PC-3 (cell line): ENCODE measurements around the gene DGKB. TPM values are rescaled to one million over a fixed set of nuclear protein-coding genes. Genes with fewer than 3 reads are reported as not detected.
A peak's percentile ranks its signal among the peaks of the same experiment; 100 is the strongest.
"Not testable (repeated sequence)": the region's sequence is repeated elsewhere in the genome, so short reads cannot be mapped to it uniquely, and the experiment has no call there.

Source experiments
- ATAC-seq: fragments of 200-7000 bp; cut with Tn5 transposase; 2 replicates; pipeline ENCODE4 v1.9.1; 2020; ENCODE audit warnings: mild to moderate bottlenecking, moderate library complexity
- BruUV-seq: library from RNA; stranded (reverse); fragments of 400-500 nt; replicated peaks from 2 replicates; lab custom pipeline; 2021; lab: Mats Ljungman, UMichigan
- CTCF ChIA-PET: fragments of 300-600 bp; sonication (Branson Sonifier 250); formaldehyde crosslinking; loops from one replicate; lab custom pipeline; 2022; ENCODE audit warnings: antibody characterized with exemption; lab: Charles Lee
- POLR2A ChIA-PET: fragments of 300-600 bp; sonication (Branson Sonifier 250); formaldehyde crosslinking; loops from one replicate; lab custom pipeline; 2022; ENCODE audit warnings: antibody characterized with exemption; ENCODE audit not compliant: unreplicated experiment; lab: Charles Lee
- DNase-seq: peaks from one replicate; pipeline ENCODE4 v3.0.0-alpha.2; 2015
- H2AFZ ChIP-seq: fragments of 300-600 bp; sonication (generic); 2 replicates; pipeline ENCODE4 v1.6.0; 2016; ENCODE audit warnings: antibody characterized with exemption, low read length
- H3F3A ChIP-seq: fragments of 300-600 bp; sonication (generic); one replicate; pipeline ENCODE4 v1.6.0; 2017; ENCODE audit warnings: antibody characterized with exemption, low read length, control low read depth, mild to moderate bottlenecking; ENCODE audit not compliant: unreplicated experiment
- H3K27ac ChIP-seq: fragments of 300-600 bp; sonication (generic); 2 replicates; pipeline ENCODE4 v1.5.1; 2016; ENCODE audit warnings: mild to moderate bottlenecking, low read length
- H3K27me3 ChIP-seq: fragments of 300-600 bp; sonication (generic); 2 replicates; pipeline ENCODE4 v1.6.1; 2016; ENCODE audit warnings: low read length, mixed read lengths
- H3K36me3 ChIP-seq: fragments of 300-600 bp; sonication (generic); 2 replicates; pipeline ENCODE4 v1.6.1; 2016; ENCODE audit warnings: low read depth, mixed run types, low read length, mixed read lengths
- H3K4me1 ChIP-seq: fragments of 300-600 bp; sonication (generic); 2 replicates; pipeline ENCODE4 v1.5.1; 2016; ENCODE audit warnings: low read length; ENCODE audit not compliant: insufficient read depth
- H3K4me2 ChIP-seq: fragments of 300-600 bp; sonication (generic); 2 replicates; pipeline ENCODE4 v1.6.0; 2016; ENCODE audit warnings: low read length
- H3K4me3 ChIP-seq: fragments of 300-600 bp; sonication (generic); 2 replicates; pipeline ENCODE4 v1.5.1; 2016; ENCODE audit warnings: mild to moderate bottlenecking, low read length, mixed read lengths
- H3K79me2 ChIP-seq: fragments of 300-600 bp; sonication (generic); 2 replicates; pipeline ENCODE4 v1.6.1; 2017; ENCODE audit warnings: low read length, mixed read lengths
- H3K9ac ChIP-seq: fragments of 300-600 bp; sonication (generic); 2 replicates; pipeline ENCODE4 v1.6.0; 2016; ENCODE audit warnings: mild to moderate bottlenecking, low read length
- H3K9me2 ChIP-seq: fragments of 300-600 bp; sonication (generic); replicated peaks from 2 replicates; pipeline ENCODE4 v1.6.1; 2016; ENCODE audit warnings: mixed run types, low read length, mixed read lengths
- H3K9me3 ChIP-seq: fragments of 300-600 bp; sonication (generic); 2 replicates; pipeline ENCODE4 v1.6.1; 2016; ENCODE audit warnings: low read length, mixed read lengths
- H4K20me1 ChIP-seq: fragments of 300-600 bp; sonication (generic); 2 replicates; pipeline ENCODE4 v1.6.1; 2016; ENCODE audit warnings: low read length, mixed read lengths
- CTCF ChIP-seq: fragments of 300-600 bp; sonication (generic); conservative IDR thresholded peaks from 2 replicates; pipeline ENCODE4 v1.5.1; 2017; ENCODE audit warnings: antibody characterized with exemption, low read depth, mild to moderate bottlenecking, low read length
- EZH2 ChIP-seq: fragments of 300-600 bp; sonication (generic); IDR thresholded peaks from one replicate; pipeline ENCODE4 v1.6.1; 2017; ENCODE audit warnings: antibody characterized with exemption, mild to moderate bottlenecking, low read length; ENCODE audit not compliant: unreplicated experiment
- EZH2phosphoT487 ChIP-seq: fragments of 300-600 bp; sonication (generic); IDR thresholded peaks from 2 replicates; pipeline ENCODE4 v1.6.1; 2018; ENCODE audit warnings: mild to moderate bottlenecking, antibody characterized with exemption, low read length, borderline replicate concordance
- intact Hi-C: fragments of 100-400 bp; cut with micrococcal nuclease; formaldehyde crosslinking; loops from 2 replicates; pipeline ENCODE4 v1.9.0; 2023
- total RNA-seq: library from RNA; depleted of rRNA; stranded (reverse); fragments of >200 nt; gene quantifications from 2 replicates; pipeline ENCODE4 v1.2.3, GENCODE V29; 2014

DGKB gene
- total RNA-seq, 1 experiment from 2014 or later: 0.15 TPM

GRCh38 chr7:14286036-14286435, 616.5 kb downstream of the DGKB start:
- POLR2A ChIA-PET: no interaction called here
- no peak for TF ChIP-seq CTCF
- no peak for TF ChIP-seq EZH2
- no peak for TF ChIP-seq EZH2phosphoT487
- Histone ChIP-seq H3K9me3 (no peaks in the 10 kb centered on the region), H3K9me2 (no peaks in the 10 kb centered on the region), H3K4me3 (no peak overlapping the region), H3K27me3 (no peaks in the 10 kb centered on the region), H3K79me2 (no peaks in the 10 kb centered on the region), H3K4me2 (no peak overlapping the region), H3K9ac (no peak overlapping the region), H3K27ac (no peak overlapping the region), H4K20me1 (no peaks in the 10 kb centered on the region), H3F3A (no peaks in the 10 kb centered on the region), H2AFZ (no peak overlapping the region), H3K36me3 (no peaks in the 10 kb centered on the region), H3K4me1 (no peaks in the 10 kb centered on the region)
- no TSS peak for BruUV-seq
- CTCF ChIA-PET: no interaction called here
- DNase-seq (peak; percentile 45), ATAC-seq (no peak)
- intact Hi-C loops: no loop called here

- H3K9ac ChIP-seq, DNase-seq, H3K4me2 ChIP-seq, H3K36me3 ChIP-seq, H2AFZ ChIP-seq, H3K4me3 ChIP-seq, POLR2A ChIA-PET, H3K9me2 ChIP-seq, H3K79me2 ChIP-seq, H3K27me3 ChIP-seq, BruUV-seq, H4K20me1 ChIP-seq, ATAC-seq, H3K27ac ChIP-seq, CTCF ChIA-PET, H3K9me3 ChIP-seq, intact Hi-C loops, H3F3A ChIP-seq, H3K4me1 ChIP-seq: not testable (repeated sequence)
These were observed 623.3 kb downstream of the DGKB start for GRCh38 chr7:14279065-14279871.

- no TSS peak for BruUV-seq
- no peaks in the 10 kb centered on the region for H3F3A ChIP-seq
- H3K9me3 ChIP-seq: no peaks in the 10 kb centered on the region
- no peak for TF ChIP-seq CTCF
- no peak for TF ChIP-seq EZH2phosphoT487
- no peak for TF ChIP-seq EZH2
- H3K4me1 ChIP-seq: no peaks in the 10 kb centered on the region
- no peak overlapping the region for H2AFZ ChIP-seq
- DNase-seq (no peak), ATAC-seq (no peak)
- no peak overlapping the region for H3K9ac ChIP-seq
- H3K79me2 ChIP-seq: no peaks in the 10 kb centered on the region
- no peak overlapping the region for H3K4me2 ChIP-seq
- H4K20me1 ChIP-seq: no peaks in the 10 kb centered on the region
- ChIA-PET POLR2A (no interaction called here), CTCF (no interaction called here)
- H3K4me3 ChIP-seq: no peak overlapping the region
- no peak overlapping the region for H3K27ac ChIP-seq
- intact Hi-C loops: no loop called here
- no peaks in the 10 kb centered on the region for H3K9me2 ChIP-seq
- H3K27me3 ChIP-seq: no peaks in the 10 kb centered on the region
- no peaks in the 10 kb centered on the region for H3K36me3 ChIP-seq
These were observed 627.2 kb downstream of the DGKB start for GRCh38 chr7:14275356-14275755.
